UCSD-AML1 (cell line): ENCODE data around the gene CBLB.
"Not testable (repeated sequence)": the region's sequence is repeated elsewhere in the genome, so short reads cannot be mapped to it uniquely, and the experiment has no call there.

Experiments
- DNase-seq: peaks from one replicate; lab custom pipeline; 2025; ENCODE audit not compliant: unreplicated experiment; lab: John Stamatoyannopoulos, UW

CBLB gene

GRCh38 chr3:105822171-105823123 is 46.4 kb downstream of the CBLB start:
- no peak for DNase-seq

GRCh38 chr3:105821433-105821832 is 47.4 kb downstream of the CBLB start:
- no peak for DNase-seq

- DNase-seq, result no peak
These were observed 52.0 kb downstream of the CBLB start for GRCh38 chr3:105816833-105817232.

GRCh38 chr3:105815331-105815730 is 53.5 kb downstream of the CBLB start:
- not testable (repeated sequence) for DNase-seq

GRCh38 chr3:105813710-105814109 is 55.1 kb downstream of the CBLB start:
- no peak for DNase-seq

GRCh38 chr3:105812194-105812586 is 56.6 kb downstream of the CBLB start:
- no peak for DNase-seq

GRCh38 chr3:105811518-105812193 is 57.2 kb downstream of the CBLB start:
- DNase-seq, result no peak

- no peak for DNase-seq
These were observed 59.5 kb downstream of the CBLB start for GRCh38 chr3:105809208-105809888.

- no peak for DNase-seq
These were observed 61.1 kb downstream of the CBLB start for GRCh38 chr3:105807701-105808100.

GRCh38 chr3:105807146-105807545 is 61.7 kb downstream of the CBLB start:
- DNase-seq, result no peak

- no peak for DNase-seq
These were observed 62.5 kb downstream of the CBLB start for GRCh38 chr3:105806359-105806758.

- no peak for DNase-seq
These were observed 63.4 kb downstream of the CBLB start for GRCh38 chr3:105805404-105805803.

- no peak for DNase-seq
These were observed 66.6 kb downstream of the CBLB start for GRCh38 chr3:105802118-105802706.

GRCh38 chr3:105801397-105801796 is 67.4 kb downstream of the CBLB start:
- no peak for DNase-seq

GRCh38 chr3:105800320-105800719 is 68.5 kb downstream of the CBLB start:
- DNase-seq, result no peak

- no peak for DNase-seq
These were observed 69.5 kb downstream of the CBLB start for GRCh38 chr3:105799286-105799685.

- no peak for DNase-seq
These were observed 70.4 kb downstream of the CBLB start for GRCh38 chr3:105798381-105798934.

- DNase-seq, result no peak
These were observed 75.8 kb downstream of the CBLB start for GRCh38 chr3:105793040-105793439.

GRCh38 chr3:105791919-105792786 is 76.7 kb downstream of the CBLB start:
- DNase-seq, result no peak

GRCh38 chr3:105791131-105791530 is 77.7 kb downstream of the CBLB start:
- no peak for DNase-seq
